Left ventricle myocardium inferior (tissue), 1 donor: ENCODE data around the gene NCF4. TPM values are rescaled to one million over a fixed set of nuclear protein-coding genes. Genes with fewer than 3 reads are reported as not detected.
A peak's percentile ranks its signal among the peaks of the same experiment; 100 is the strongest.

Source experiments
- DNase-seq: peaks from one replicate; pipeline ENCODE4 v3.0.0-alpha.2; 2020
- H3K27ac ChIP-seq: fragments of 200-600 bp; replicated peaks from 2 replicates; pipeline ENCODE4 v1.8.0; 2021
- H3K27me3 ChIP-seq: fragments of 200-600 bp; 2 replicates; pipeline ENCODE4 v1.8.0; 2021; ENCODE audit warnings: low read depth
- H3K36me3 ChIP-seq: fragments of 200-600 bp; 2 replicates; pipeline ENCODE4 v1.8.0; 2021
- H3K4me1 ChIP-seq: fragments of 200-600 bp; 2 replicates; pipeline ENCODE4 v1.8.0; 2021
- H3K4me3 ChIP-seq: fragments of 200-600 bp; 2 replicates; pipeline ENCODE4 v1.8.0; 2021; ENCODE audit warnings: mild to moderate bottlenecking, moderate library complexity
- H3K9me3 ChIP-seq: fragments of 200-600 bp; replicated peaks from 2 replicates; pipeline ENCODE4 v1.8.0; 2021
- intact Hi-C: fragments of 100-400 bp; cut with micrococcal nuclease; formaldehyde crosslinking; loops from one replicate; pipeline ENCODE4 v1.11.0; 2022
- total RNA-seq: library from RNA; stranded (reverse); fragmentation: NEBNext Ultra II Directional; extraction: Animal tissue kit (Norgen Biotek cat#: 25700); gene quantifications from one replicate; pipeline ENCODE4 v1.2.1, GENCODE V29; 2021
- TF ChIP-seq, protein P1 (sequence below): fragments of 200-600 bp; IDR thresholded peaks from 2 replicates; pipeline ENCODE4 v1.8.0; 2021; ENCODE audit warnings: antibody characterized with exemption, mild to moderate bottlenecking, borderline replicate concordance
- donor health status: DM: no; HTN: yes; CAD: no; lungs with severe emphysema.

Gene NCF4
- total RNA-seq, 1 donor from 2014 or later, result 5.5 TPM

DNA sequence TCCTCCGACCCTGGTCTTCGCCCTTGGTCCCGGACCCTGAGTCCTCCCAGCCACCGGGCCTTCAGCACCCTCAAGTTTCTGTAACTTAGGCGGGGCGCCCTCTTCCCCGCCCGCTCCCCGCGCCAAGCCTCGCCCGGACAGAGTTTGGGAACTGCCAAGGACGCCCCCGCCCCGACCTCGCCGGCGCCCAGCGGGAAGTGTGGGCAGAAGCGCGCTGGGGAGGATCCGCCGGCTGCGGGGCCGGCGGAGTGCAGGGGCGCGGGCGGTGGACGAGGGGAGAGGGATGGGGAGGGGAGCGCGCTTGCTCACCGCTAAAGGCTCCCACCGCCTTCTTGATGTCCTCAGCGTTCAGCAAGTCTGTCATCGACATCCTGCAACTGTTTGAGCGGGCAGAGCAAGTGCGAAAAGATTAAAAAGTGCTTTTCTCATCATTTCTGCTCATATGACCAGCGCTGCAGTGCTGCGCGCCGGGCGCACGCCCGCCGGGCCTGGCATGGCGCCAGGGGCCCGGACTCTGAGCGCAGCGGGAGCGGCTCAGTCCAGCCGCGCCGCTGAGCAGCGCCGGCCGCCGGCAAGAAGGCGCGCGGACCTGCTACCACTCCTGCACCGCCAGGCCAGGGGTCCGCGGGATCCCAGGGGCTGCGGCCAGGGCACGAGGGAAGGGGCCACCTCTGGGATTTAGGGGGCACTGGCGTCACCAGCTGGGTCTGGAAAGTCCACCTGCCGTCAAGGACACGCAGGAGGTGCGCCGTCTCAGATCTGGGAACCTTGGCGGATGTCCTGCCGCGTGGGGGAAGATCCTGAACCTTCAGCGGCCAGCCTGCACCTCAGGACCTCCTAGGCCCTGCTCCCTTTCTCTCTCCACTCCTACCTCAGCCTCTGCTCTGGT is 43.9 kb upstream of the NCF4 start, which contains the start of gene PVALB:
TSS of gene PVALB (minus strand) at position 400 of the 889 bp plus-strand sequence. CDS start at position 370, 30 bp downstream.
- DNase-seq, result peak; percentile 22
- Histone ChIP-seq H3K4me3 (peak within 1 kb of the TSS; percentile 55), H3K27me3 (peaks cover 100% of the 10 kb centered on the region), H3K9me3 (no peaks in the 10 kb centered on the region), H3K4me1 (peaks cover 13% of the 10 kb centered on the region), H3K27ac (no peak within 1 kb of the TSS), H3K36me3 (no peaks in the 10 kb centered on the region)
- TF ChIP-seq, protein P1, sequence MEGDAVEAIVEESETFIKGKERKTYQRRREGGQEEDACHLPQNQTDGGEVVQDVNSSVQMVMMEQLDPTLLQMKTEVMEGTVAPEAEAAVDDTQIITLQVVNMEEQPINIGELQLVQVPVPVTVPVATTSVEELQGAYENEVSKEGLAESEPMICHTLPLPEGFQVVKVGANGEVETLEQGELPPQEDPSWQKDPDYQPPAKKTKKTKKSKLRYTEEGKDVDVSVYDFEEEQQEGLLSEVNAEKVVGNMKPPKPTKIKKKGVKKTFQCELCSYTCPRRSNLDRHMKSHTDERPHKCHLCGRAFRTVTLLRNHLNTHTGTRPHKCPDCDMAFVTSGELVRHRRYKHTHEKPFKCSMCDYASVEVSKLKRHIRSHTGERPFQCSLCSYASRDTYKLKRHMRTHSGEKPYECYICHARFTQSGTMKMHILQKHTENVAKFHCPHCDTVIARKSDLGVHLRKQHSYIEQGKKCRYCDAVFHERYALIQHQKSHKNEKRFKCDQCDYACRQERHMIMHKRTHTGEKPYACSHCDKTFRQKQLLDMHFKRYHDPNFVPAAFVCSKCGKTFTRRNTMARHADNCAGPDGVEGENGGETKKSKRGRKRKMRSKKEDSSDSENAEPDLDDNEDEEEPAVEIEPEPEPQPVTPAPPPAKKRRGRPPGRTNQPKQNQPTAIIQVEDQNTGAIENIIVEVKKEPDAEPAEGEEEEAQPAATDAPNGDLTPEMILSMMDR, result no peak
- intact Hi-C loops, result no loop called here

DNA sequence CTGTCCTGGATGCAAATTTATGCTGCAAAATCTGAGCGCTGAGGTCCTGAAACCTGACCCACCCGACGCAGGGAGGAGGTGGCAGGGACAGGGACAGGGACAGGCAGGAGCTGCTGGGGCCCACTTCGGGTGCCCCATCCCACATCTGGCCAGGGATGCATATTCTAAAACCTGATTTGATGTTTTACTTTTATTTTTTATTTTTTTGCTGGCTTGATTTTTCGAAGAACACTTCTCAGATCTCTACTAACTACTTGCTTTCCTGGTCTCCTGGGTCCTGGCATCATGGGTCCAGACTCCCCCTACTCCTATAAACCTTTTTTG is 43.3 kb upstream of the NCF4 start:
- H3K36me3 ChIP-seq, result no peaks in the 10 kb centered on the region
- intact Hi-C loops, result no loop called here
- no peak for DNase-seq
- H3K9me3 ChIP-seq, result no peaks in the 10 kb centered on the region
- no peak overlapping the region for H3K27ac ChIP-seq
- H3K27me3 ChIP-seq, result peaks cover 100% of the 10 kb centered on the region
- H3K4me1 ChIP-seq, result peaks cover 13% of the 10 kb centered on the region
- TF ChIP-seq, protein P1, result no peak
- no peak overlapping the region for H3K4me3 ChIP-seq

DNA sequence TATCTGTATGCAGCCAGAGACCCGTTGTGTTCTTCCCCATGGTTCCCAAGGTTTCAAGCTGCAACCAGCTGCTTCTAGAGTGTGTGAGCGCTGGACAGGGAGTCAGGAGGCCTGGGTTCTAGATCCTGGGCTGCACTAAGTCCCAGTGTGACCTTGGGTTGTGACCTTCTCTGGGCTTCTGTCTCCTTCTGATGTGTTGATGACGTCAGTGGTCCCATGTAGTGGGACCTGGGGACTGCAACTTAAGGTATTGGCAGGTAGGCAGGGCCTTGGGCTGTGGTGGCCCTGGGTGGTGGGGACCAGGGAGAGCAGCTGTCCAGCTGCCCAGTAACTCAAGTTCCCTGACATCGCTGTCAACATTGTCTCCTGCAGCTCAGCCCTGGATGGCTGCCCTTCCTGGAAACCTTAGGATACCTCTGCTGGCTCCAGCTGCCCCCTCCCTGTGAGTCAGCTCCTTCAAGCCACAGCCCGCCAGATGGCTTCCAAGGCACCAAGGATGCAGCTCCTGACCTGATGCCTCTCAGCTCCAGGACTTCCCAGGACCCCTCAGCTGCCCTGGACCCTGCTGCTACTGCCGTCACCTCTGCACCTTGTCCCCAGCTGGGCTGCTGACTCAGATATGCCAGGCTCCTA is 42.7 kb upstream of the NCF4 start:
- Histone ChIP-seq H3K4me1 (peaks cover 15% of the 10 kb centered on the region), H3K27ac (no peak overlapping the region), H3K4me3 (no peak overlapping the region), H3K36me3 (no peaks in the 10 kb centered on the region), H3K9me3 (no peaks in the 10 kb centered on the region), H3K27me3 (peaks cover 100% of the 10 kb centered on the region)
- TF ChIP-seq, protein P1, result no peak
- intact Hi-C loops, result no loop called here
- DNase-seq, result no peak

DNA sequence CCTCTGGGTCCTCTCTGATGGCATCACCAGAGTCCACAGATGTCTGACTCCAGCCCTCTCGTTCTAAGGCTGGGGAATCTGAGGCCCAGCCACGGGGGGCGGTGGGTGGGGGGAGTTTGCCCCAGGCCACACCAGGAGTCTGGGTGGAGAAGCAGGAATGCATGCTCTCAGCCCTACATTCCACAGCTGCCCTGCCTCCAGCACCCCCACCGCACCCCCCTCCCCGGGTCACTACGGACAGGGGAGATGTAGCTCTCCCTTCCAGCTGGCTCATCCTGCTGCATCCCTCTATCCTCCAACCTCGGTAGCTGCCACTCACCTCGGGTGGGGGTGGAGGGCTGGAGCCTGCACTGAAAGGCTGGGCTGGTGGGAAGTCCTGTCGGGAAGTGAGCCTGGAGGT is 41.7 kb upstream of the NCF4 start:
- H3K4me3 ChIP-seq, result no peak overlapping the region
- H3K36me3 ChIP-seq, result no peaks in the 10 kb centered on the region
- H3K27ac ChIP-seq, result no peak overlapping the region
- intact Hi-C loops, result no loop called here
- DNase-seq, result no peak
- H3K4me1 ChIP-seq, result peaks cover 17% of the 10 kb centered on the region
- TF ChIP-seq, protein P1, result no peak
- H3K9me3 ChIP-seq, result no peaks in the 10 kb centered on the region
- H3K27me3 ChIP-seq, result peaks cover 100% of the 10 kb centered on the region

DNA sequence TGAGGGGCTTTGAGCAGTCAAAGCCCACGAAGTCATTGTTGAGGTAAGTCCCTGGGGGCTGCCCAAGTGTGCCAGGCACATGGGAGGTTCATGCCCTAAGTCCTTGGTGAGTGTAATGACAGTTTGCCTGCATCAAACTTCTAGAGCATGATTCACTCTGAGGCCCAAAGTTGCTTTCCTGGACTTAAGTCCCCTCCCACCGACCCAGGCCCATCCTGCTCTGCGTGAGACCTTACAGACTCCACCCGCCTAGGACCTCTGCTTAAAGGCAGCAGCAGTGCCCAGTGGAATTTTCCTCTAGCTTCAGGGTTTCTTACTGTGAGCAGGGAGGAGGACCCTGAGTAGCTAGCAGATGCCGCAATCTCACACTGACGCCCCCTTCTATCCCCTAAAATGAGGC is 38.2 kb upstream of the NCF4 start:
- H3K4me3 ChIP-seq, result no peak overlapping the region
- H3K36me3 ChIP-seq, result no peaks in the 10 kb centered on the region
- TF ChIP-seq, protein P1, result no peak
- no peak overlapping the region for H3K27ac ChIP-seq
- intact Hi-C loops, result no loop called here
- DNase-seq, result no peak
- H3K4me1 ChIP-seq, result peaks cover 4% of the 10 kb centered on the region
- no peaks in the 10 kb centered on the region for H3K9me3 ChIP-seq
- H3K27me3 ChIP-seq, result peaks cover 92% of the 10 kb centered on the region
